ENCODE measurements around the gene CBLN4. TPM values are rescaled to one million over a fixed set of nuclear protein-coding genes. Genes with fewer than 3 reads are reported as not detected.

The CBLN4 gene
- total RNA-seq, 1 experiment from 2014 or later: not detected

DNA sequence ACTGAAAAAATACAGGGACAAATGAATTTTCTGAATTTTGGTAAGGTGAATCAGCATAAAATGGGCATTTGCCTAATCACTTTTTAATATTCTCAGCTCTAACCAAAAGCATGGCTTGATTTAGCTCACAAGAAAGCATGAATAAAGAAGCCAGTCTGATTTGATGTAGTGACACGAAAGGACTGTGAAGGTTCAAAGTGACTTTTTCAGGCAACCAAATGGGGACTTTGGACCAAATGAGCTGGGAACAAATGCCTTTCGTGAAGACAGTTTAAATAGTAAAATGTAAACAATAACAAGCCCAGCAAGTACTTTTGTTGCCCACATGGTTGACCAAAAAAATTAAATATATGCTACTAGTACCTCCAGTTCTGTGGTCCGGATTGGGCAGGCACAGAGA, 12.9 kb upstream of the CBLN4 start (continued):
- TF ChIP-seq, protein P1, sequence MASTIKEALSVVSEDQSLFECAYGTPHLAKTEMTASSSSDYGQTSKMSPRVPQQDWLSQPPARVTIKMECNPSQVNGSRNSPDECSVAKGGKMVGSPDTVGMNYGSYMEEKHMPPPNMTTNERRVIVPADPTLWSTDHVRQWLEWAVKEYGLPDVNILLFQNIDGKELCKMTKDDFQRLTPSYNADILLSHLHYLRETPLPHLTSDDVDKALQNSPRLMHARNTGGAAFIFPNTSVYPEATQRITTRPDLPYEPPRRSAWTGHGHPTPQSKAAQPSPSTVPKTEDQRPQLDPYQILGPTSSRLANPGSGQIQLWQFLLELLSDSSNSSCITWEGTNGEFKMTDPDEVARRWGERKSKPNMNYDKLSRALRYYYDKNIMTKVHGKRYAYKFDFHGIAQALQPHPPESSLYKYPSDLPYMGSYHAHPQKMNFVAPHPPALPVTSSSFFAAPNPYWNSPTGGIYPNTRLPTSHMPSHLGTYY (CRISPR knock-in tag; IDR thresholded peaks at IDR 0.05): no peak
- TF ChIP-seq, protein P2, sequence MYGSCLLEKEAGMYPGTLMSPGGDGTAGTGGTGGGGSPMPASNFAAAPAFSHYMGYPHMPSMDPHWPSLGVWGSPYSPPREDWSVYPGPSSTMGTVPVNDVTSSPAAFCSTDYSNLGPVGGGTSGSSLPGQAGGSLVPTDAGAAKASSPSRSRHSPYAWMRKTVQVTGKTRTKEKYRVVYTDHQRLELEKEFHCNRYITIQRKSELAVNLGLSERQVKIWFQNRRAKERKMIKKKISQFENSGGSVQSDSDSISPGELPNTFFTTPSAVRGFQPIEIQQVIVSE (CRISPR knock-in tag; IDR thresholded peaks at IDR 0.05; ENCODE audit: borderline replicate concordance): no peak
- TF ChIP-seq, protein P3, sequence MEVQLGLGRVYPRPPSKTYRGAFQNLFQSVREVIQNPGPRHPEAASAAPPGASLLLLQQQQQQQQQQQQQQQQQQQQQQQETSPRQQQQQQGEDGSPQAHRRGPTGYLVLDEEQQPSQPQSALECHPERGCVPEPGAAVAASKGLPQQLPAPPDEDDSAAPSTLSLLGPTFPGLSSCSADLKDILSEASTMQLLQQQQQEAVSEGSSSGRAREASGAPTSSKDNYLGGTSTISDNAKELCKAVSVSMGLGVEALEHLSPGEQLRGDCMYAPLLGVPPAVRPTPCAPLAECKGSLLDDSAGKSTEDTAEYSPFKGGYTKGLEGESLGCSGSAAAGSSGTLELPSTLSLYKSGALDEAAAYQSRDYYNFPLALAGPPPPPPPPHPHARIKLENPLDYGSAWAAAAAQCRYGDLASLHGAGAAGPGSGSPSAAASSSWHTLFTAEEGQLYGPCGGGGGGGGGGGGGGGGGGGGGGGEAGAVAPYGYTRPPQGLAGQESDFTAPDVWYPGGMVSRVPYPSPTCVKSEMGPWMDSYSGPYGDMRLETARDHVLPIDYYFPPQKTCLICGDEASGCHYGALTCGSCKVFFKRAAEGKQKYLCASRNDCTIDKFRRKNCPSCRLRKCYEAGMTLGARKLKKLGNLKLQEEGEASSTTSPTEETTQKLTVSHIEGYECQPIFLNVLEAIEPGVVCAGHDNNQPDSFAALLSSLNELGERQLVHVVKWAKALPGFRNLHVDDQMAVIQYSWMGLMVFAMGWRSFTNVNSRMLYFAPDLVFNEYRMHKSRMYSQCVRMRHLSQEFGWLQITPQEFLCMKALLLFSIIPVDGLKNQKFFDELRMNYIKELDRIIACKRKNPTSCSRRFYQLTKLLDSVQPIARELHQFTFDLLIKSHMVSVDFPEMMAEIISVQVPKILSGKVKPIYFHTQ (CRISPR knock-in tag; IDR thresholded peaks at IDR 0.05): no peak
- TF ChIP-seq, protein P4, sequence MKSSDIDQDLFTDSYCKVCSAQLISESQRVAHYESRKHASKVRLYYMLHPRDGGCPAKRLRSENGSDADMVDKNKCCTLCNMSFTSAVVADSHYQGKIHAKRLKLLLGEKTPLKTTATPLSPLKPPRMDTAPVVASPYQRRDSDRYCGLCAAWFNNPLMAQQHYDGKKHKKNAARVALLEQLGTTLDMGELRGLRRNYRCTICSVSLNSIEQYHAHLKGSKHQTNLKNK (CRISPR knock-in tag; IDR thresholded peaks at IDR 0.05): no peak
- TF ChIP-seq, protein P5, sequence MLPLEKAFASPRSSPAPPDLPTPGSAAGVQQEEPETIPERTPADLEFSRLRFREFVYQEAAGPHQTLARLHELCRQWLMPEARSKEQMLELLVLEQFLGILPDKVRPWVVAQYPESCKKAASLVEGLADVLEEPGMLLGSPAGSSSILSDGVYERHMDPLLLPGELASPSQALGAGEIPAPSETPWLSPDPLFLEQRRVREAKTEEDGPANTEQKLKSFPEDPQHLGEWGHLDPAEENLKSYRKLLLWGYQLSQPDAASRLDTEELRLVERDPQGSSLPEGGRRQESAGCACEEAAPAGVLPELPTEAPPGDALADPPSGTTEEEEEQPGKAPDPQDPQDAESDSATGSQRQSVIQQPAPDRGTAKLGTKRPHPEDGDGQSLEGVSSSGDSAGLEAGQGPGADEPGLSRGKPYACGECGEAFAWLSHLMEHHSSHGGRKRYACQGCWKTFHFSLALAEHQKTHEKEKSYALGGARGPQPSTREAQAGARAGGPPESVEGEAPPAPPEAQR (CRISPR knock-in tag; IDR thresholded peaks at IDR 0.05): no peak

DNA sequence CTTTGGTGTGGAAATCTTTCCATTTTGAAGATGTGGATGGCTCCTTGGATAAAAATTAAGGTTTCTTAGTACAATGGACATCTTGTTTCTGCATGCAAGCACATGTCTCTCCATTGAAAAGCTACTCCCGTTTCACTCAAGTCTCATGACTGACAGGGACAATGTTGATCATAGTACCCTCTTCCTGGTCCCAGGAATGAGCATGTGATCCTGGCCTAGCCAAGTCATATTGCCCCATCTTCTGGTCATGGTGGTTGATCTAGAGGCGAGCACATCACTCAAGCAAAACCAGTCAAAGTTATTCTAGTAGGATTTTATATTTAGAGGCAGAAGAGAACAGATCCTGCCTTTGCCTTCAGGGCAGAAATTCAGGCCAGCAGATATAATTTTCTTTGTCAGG, 12.2 kb upstream of the CBLN4 start:
- Mint-ChIP-seq H3K4me1 (no peaks in the 10 kb centered on the region), H3K27ac (no peak overlapping the region), H3K27me3 (ENCODE audit: low read depth) (peaks cover 23% of the 10 kb centered on the region), H3K36me3 (peaks cover 85% of the 10 kb centered on the region), H3K4me3 (no peak overlapping the region), H3K9me3 (peaks cover 86% of the 10 kb centered on the region)
- POLR2A ChIA-PET: no interaction called here
- ATAC-seq: no peak
- CTCF ChIA-PET: no interaction called here
- DNase-seq (ENCODE audit: low spot score): no peak
- TF ChIP-seq, protein P6, sequence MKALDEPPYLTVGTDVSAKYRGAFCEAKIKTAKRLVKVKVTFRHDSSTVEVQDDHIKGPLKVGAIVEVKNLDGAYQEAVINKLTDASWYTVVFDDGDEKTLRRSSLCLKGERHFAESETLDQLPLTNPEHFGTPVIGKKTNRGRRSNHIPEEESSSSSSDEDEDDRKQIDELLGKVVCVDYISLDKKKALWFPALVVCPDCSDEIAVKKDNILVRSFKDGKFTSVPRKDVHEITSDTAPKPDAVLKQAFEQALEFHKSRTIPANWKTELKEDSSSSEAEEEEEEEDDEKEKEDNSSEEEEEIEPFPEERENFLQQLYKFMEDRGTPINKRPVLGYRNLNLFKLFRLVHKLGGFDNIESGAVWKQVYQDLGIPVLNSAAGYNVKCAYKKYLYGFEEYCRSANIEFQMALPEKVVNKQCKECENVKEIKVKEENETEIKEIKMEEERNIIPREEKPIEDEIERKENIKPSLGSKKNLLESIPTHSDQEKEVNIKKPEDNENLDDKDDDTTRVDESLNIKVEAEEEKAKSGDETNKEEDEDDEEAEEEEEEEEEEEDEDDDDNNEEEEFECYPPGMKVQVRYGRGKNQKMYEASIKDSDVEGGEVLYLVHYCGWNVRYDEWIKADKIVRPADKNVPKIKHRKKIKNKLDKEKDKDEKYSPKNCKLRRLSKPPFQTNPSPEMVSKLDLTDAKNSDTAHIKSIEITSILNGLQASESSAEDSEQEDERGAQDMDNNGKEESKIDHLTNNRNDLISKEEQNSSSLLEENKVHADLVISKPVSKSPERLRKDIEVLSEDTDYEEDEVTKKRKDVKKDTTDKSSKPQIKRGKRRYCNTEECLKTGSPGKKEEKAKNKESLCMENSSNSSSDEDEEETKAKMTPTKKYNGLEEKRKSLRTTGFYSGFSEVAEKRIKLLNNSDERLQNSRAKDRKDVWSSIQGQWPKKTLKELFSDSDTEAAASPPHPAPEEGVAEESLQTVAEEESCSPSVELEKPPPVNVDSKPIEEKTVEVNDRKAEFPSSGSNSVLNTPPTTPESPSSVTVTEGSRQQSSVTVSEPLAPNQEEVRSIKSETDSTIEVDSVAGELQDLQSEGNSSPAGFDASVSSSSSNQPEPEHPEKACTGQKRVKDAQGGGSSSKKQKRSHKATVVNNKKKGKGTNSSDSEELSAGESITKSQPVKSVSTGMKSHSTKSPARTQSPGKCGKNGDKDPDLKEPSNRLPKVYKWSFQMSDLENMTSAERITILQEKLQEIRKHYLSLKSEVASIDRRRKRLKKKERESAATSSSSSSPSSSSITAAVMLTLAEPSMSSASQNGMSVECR (CRISPR knock-in tag; IDR thresholded peaks at IDR 0.05; ENCODE audit: borderline replicate concordance): no peak
- TF ChIP-seq NFATC4 (CRISPR knock-in tag; IDR thresholded peaks at IDR 0.05): no peak
- TF ChIP-seq, protein P7, sequence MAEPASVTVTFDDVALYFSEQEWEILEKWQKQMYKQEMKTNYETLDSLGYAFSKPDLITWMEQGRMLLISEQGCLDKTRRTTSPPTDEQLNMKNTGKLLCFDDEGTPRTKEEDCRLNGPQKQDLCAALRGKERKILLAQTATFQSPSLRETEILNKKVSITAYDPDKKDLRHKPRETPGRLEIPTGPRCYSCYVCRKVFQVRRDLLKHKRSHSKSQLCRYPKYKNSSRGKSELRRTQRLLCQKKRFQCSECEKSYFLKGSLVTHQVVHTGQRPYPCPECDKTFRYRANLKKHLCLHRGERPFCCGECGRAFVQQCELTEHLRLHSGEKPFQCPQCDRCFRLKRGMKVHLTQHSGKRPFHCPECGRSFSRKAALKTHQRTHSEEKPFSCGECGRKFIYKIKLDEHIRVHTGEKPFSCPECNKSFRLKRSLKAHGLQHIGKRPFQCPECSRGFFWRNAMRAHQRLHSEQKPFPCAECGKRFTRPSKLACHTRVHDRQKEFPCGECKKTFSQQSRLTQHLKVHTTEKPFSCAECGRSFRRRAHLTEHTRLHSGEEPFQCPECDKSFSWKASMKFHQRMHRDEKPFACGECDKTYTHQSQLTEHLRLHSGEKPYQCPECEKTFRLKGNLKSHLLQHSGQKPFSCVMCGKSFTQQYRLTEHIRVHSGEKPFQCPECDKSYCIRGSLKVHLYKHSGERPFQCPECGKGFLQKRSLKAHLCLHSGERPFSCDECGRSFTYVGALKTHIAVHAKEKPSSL (CRISPR knock-in tag; conservative IDR thresholded peaks at IDR 0.05): no peak
- TF ChIP-seq FOXJ3 (CRISPR knock-in tag; IDR thresholded peaks at IDR 0.05; ENCODE audit: borderline replicate concordance): no peak
- TF ChIP-seq, protein P8, sequence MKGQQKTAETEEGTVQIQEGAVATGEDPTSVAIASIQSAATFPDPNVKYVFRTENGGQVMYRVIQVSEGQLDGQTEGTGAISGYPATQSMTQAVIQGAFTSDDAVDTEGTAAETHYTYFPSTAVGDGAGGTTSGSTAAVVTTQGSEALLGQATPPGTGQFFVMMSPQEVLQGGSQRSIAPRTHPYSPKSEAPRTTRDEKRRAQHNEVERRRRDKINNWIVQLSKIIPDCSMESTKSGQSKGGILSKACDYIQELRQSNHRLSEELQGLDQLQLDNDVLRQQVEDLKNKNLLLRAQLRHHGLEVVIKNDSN (CRISPR knock-in tag; IDR thresholded peaks at IDR 0.05): no peak
- TF ChIP-seq, protein P9, sequence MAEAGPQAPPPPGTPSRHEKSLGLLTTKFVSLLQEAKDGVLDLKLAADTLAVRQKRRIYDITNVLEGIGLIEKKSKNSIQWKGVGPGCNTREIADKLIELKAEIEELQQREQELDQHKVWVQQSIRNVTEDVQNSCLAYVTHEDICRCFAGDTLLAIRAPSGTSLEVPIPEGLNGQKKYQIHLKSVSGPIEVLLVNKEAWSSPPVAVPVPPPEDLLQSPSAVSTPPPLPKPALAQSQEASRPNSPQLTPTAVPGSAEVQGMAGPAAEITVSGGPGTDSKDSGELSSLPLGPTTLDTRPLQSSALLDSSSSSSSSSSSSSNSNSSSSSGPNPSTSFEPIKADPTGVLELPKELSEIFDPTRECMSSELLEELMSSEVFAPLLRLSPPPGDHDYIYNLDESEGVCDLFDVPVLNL (CRISPR knock-in tag; IDR thresholded peaks at IDR 0.05; ENCODE audit: borderline replicate concordance, low read depth): no peak
- TF ChIP-seq, protein P10, sequence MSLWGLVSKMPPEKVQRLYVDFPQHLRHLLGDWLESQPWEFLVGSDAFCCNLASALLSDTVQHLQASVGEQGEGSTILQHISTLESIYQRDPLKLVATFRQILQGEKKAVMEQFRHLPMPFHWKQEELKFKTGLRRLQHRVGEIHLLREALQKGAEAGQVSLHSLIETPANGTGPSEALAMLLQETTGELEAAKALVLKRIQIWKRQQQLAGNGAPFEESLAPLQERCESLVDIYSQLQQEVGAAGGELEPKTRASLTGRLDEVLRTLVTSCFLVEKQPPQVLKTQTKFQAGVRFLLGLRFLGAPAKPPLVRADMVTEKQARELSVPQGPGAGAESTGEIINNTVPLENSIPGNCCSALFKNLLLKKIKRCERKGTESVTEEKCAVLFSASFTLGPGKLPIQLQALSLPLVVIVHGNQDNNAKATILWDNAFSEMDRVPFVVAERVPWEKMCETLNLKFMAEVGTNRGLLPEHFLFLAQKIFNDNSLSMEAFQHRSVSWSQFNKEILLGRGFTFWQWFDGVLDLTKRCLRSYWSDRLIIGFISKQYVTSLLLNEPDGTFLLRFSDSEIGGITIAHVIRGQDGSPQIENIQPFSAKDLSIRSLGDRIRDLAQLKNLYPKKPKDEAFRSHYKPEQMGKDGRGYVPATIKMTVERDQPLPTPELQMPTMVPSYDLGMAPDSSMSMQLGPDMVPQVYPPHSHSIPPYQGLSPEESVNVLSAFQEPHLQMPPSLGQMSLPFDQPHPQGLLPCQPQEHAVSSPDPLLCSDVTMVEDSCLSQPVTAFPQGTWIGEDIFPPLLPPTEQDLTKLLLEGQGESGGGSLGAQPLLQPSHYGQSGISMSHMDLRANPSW (CRISPR knock-in tag; conservative IDR thresholded peaks at IDR 0.05; ENCODE audit: low read depth): no peak
- TF ChIP-seq TEAD1 (CRISPR knock-in tag; IDR thresholded peaks at IDR 0.05): no peak
- no peak for TF ChIP-seq FOXK1 (CRISPR knock-in tag; IDR thresholded peaks at IDR 0.05)
- TF ChIP-seq, protein P11, sequence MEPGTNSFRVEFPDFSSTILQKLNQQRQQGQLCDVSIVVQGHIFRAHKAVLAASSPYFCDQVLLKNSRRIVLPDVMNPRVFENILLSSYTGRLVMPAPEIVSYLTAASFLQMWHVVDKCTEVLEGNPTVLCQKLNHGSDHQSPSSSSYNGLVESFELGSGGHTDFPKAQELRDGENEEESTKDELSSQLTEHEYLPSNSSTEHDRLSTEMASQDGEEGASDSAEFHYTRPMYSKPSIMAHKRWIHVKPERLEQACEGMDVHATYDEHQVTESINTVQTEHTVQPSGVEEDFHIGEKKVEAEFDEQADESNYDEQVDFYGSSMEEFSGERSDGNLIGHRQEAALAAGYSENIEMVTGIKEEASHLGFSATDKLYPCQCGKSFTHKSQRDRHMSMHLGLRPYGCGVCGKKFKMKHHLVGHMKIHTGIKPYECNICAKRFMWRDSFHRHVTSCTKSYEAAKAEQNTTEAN (CRISPR knock-in tag; IDR thresholded peaks at IDR 0.05): no peak

All from WTC11 (cell line).